Muscle of back (tissue), 11 donors: ENCODE measurements around the gene SPAG6. TPM values are rescaled to one million over a fixed set of nuclear protein-coding genes. Genes with fewer than 3 reads are reported as not detected.

Experiments
- DNase-seq, 3 donors: peaks; one replicate each; pipeline versions ENCODE4 v3.0.0 to v3.0.0-alpha.2; 2013
- polyA plus RNA-seq, 10 donors: library from polyadenylated mRNA; unstranded; fragments of 120-200 nt; gene quantifications; one replicate each; pipeline ENCODE4 v1.2.1, GENCODE V29; 2013; ENCODE audit not compliant: insufficient read length in 10 of 10

The SPAG6 gene
- polyA plus RNA-seq, 10 donors = 2.8 to 9.0 (median 4.5) TPM

DNA sequence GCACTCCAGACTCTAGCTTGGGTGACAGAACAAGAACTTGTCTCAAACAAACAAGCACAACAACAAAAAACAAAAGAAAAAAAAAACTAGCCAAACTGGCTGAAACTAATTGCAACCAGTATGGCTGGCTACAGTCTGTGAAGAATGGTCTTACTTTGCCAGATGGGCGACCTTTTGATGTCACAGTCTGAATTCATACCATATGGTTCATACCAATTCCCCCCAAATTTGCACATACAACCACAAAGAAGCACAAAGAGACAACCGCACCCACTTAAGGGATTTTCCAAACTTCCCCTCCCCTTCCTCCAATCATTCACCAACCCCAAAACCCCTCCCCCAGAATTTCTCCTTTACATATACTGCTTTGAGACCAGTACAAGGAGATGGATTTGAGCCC, 114.2 kb downstream of the SPAG6 start:
- no peak for DNase-seq

GRCh38 chr10:22460101-22460500, 114.8 kb downstream of the SPAG6 start:
- no peak for DNase-seq

DNA sequence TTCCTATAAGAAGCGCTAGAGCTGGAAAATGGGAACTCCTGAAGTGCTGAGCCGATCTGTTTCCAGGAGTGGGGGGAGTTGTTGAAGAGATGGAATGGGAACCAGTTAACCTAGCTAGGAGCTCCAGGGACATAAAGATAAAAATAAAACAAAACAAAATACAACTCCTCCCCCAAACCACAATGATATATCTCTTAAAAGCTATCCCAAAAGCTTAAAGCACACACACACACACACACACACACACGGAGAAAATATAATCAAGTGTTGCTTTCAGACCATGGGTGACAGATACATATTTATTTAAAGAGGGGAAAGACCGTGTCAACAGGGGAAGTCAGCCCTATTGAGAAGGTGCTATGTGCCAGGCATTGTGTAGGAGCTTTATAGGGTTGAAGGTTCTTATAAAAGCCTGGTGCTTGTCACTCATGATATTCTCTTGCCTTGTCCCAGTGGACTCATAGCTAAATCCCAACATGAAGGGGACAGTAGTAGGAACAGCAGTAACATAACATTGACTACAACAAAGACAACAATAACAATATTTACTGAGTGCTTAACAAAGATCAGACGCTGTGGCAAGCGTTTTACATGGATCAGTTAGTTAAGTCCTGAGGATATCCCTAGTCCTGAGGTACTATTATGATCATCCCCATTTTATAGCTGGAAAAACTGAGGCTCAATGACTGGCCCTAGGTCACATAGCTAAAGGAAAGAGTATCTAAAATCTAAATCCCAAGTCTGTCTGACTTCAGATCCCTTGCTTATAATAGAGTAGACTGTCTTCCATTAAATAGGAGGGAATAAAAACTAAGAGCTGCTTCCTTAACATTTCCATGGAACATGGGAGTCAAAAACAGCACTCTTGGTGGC, 115.5 kb downstream of the SPAG6 start:
- no peak for DNase-seq

- no peak for DNase-seq
Observed at GRCh38 chr10:22461891-22462290, 116.6 kb downstream of the SPAG6 start.

DNA sequence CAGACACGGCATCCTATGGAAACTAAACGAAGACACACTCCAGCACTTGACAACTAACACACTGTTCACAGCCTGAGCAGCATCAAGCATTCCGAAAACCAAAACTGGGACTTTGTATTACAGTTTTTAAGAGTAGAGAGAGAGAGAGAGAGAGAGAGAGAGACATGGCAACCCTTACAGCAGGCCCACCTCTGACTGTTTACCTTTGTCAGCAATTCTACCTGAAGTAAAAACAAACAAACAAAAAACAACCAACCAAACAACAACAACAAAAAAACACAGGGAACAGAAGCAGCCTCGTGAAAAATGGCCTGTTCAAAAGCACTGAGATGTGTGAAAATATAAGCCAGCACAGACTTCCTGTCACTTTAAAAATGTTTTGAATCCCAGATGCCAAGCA, 118.0 kb downstream of the SPAG6 start:
- no peak for DNase-seq

- DNase-seq = no peak
Observed at GRCh38 chr10:22464966-22465629, 119.8 kb downstream of the SPAG6 start.

DNA sequence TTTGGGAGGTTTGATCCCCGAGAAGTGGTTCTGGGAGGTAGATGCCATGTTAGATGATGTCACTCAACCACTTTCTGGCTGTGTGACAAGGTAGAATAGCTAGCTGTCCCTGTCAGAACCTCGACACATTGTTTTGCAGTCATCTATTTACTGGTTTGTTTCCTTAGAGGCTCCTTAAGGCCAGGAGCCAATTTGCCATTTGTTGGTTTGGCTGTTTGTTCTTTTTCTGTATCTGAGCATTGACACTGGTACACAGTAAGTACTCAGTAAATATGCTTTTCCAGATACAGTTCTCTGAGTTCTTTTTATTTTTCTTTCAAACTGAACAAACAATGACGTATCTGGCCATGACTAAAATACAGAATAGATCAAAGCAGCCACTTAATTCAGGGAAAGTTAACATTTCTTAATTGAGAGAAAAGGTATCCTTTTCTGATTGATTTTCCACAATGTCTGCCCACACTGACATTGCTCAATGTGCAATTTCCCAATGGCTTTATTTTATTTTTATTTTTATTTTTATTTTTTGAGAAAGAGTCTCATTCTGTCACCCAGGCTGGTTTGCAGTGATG, 121.6 kb downstream of the SPAG6 start:
- DNase-seq = no peak

Other genes with a start within 250 kb of the SPAG6 start
- not detected for gene EBLN1, start 127.5 kb upstream of the SPAG6 start, polyA plus RNA-seq
- gene COMMD3, start 29.1 kb upstream of the SPAG6 start, polyA plus RNA-seq = 10 to 100 TPM; 63.8 to 77.6 (median 69.1) TPM
- 10 to 100 TPM; 39.6 to 65.1 (median 56.5) TPM for gene BMI1, start 24.4 kb upstream of the SPAG6 start, polyA plus RNA-seq